IMR-90 (cell line): ENCODE data around the gene CPOX. TPM values are rescaled to one million over a fixed set of nuclear protein-coding genes. Genes with fewer than 3 reads are reported as not detected.

ENCODE experiments used
- ATAC-seq: fragments of 200-7000 bp; cut with Tn5 transposase; 2 replicates; pipeline ENCODE4 v1.9.1; 2020; ENCODE audit warnings: low read depth, mild to moderate bottlenecking, moderate library complexity
- BruUV-seq: library from RNA; stranded (reverse); fragments of 400-500 nt; replicated peaks from 2 replicates; lab custom pipeline; 2021; lab: Mats Ljungman, UMichigan
- CTCF ChIA-PET: fragments of 300-600 bp; formaldehyde crosslinking; extraction: SDS; loops from one replicate; lab custom pipeline; 2021; ENCODE audit warnings: antibody characterized with exemption; lab: Yijun Ruan, JAX
- POLR2A ChIA-PET: fragments of 300-600 bp; sonication (Branson Sonifier 250); formaldehyde crosslinking; loops from one replicate; lab custom pipeline; 2022; ENCODE audit warnings: antibody characterized with exemption; ENCODE audit not compliant: unreplicated experiment; lab: Charles Lee
- DNase-seq: peaks from one replicate; pipeline ENCODE4 v3.0.0; 2013
- H2AFZ ChIP-seq: replicated peaks from 2 replicates; pipeline ENCODE3; 2013; ENCODE audit warnings: low read length, mild to moderate bottlenecking; ENCODE audit not compliant: poor library complexity
- H2AK5ac ChIP-seq: 2 replicates; pipeline ENCODE4 v1.6.1; 2013; ENCODE audit warnings: low read depth, low read length, inconsistent platforms
- H2AK9ac ChIP-seq: replicated peaks from 2 replicates; pipeline ENCODE3; 2013; ENCODE audit warnings: mild to moderate bottlenecking, low read depth, low read length, moderate library complexity; ENCODE audit not compliant: poor library complexity
- H2BK120ac ChIP-seq: 2 replicates; pipeline ENCODE4 v1.6.1; 2013; ENCODE audit warnings: low read depth, low read length, inconsistent platforms
- H2BK15ac ChIP-seq: 3 replicates; pipeline ENCODE4 v1.6.1; 2013; ENCODE audit warnings: low read depth, low read length, inconsistent platforms
- H2BK20ac ChIP-seq: 2 replicates; pipeline ENCODE4 v1.6.1; 2013; ENCODE audit warnings: low read depth, mild to moderate bottlenecking, inconsistent platforms, low read length, moderate library complexity
- H2BK5ac ChIP-seq: 2 replicates; pipeline ENCODE4 v1.6.1; 2013; ENCODE audit warnings: mild to moderate bottlenecking, low read depth, low read length, inconsistent platforms; ENCODE audit not compliant: poor library complexity, severe bottlenecking
- H3K14ac ChIP-seq: replicated peaks from 2 replicates; pipeline ENCODE4 v1.6.1; 2013; ENCODE audit warnings: low read depth, low read length, inconsistent platforms
- H3K18ac ChIP-seq: 2 replicates; pipeline ENCODE4 v1.6.1; 2013; ENCODE audit warnings: low read depth, low read length, control low read depth
- H3K23ac ChIP-seq: 2 replicates; pipeline ENCODE4 v1.6.1; 2013; ENCODE audit warnings: low read depth, low read length, inconsistent platforms
- H3K27ac ChIP-seq: 2 replicates; pipeline ENCODE4 v1.5.1; 2013; ENCODE audit warnings: mild to moderate bottlenecking, control low read depth, low read length; ENCODE audit not compliant: insufficient read depth
- H3K27me3 ChIP-seq: 2 replicates; pipeline ENCODE4 v1.6.1; 2013; ENCODE audit warnings: low read length; ENCODE audit not compliant: control insufficient read depth, insufficient read depth
- H3K36me3 ChIP-seq: 2 replicates; pipeline ENCODE4 v1.6.1; 2013; ENCODE audit warnings: low read length, mixed read lengths; ENCODE audit not compliant: control insufficient read depth, insufficient read depth
- H3K4ac ChIP-seq: 2 replicates; pipeline ENCODE4 v1.6.1; 2013; ENCODE audit warnings: low read depth, low read length, inconsistent platforms
- H3K4me1 ChIP-seq: 2 replicates; pipeline ENCODE4 v1.6.1; 2013; ENCODE audit warnings: low read length, mixed read lengths; ENCODE audit not compliant: control insufficient read depth, insufficient read depth
- H3K4me2 ChIP-seq: 2 replicates; pipeline ENCODE4 v1.6.1; 2013; ENCODE audit warnings: low read depth, mild to moderate bottlenecking, control low read depth, low read length, moderate library complexity
- H3K4me3 ChIP-seq: 2 replicates; pipeline ENCODE4 v1.5.1; 2013; ENCODE audit warnings: low read depth, mild to moderate bottlenecking, control low read depth, low read length, moderate library complexity; ENCODE audit not compliant: insufficient read depth
- H3K56ac ChIP-seq: 2 replicates; pipeline ENCODE4 v1.6.1; 2013; ENCODE audit warnings: low read length, inconsistent platforms; ENCODE audit not compliant: insufficient read depth; ENCODE audit errors: extremely low read depth
- H3K79me1 ChIP-seq, 2 experiments: 2 replicates each; pipeline ENCODE4 v1.6.1; 2013; ENCODE audit warnings: low read length in 2 of 2, inconsistent platforms in 1 of 2, low read depth in 1 of 2
- H3K9ac ChIP-seq: 2 replicates; pipeline ENCODE4 v1.6.1; 2013; ENCODE audit warnings: low read depth, low read length, control low read depth
- H3K9me1 ChIP-seq: 2 replicates; pipeline ENCODE4 v1.6.1; 2013; ENCODE audit warnings: low read length, inconsistent platforms; ENCODE audit not compliant: insufficient read depth
- H3K9me3 ChIP-seq: 2 replicates; pipeline ENCODE4 v1.6.1; 2013; ENCODE audit warnings: low read length; ENCODE audit not compliant: control insufficient read depth, insufficient read depth
- H4K20me1 ChIP-seq: 2 replicates; pipeline ENCODE4 v1.6.1; 2013; ENCODE audit warnings: low read length, inconsistent platforms; ENCODE audit not compliant: insufficient read depth
- H4K5ac ChIP-seq: 2 replicates; pipeline ENCODE4 v1.6.1; 2013; ENCODE audit warnings: mild to moderate bottlenecking, low read depth, low read length, control low read depth
- H4K8ac ChIP-seq, 2 experiments: 2 replicates each; pipeline ENCODE4 v1.6.1; 2013; ENCODE audit warnings: low read depth in 2 of 2, low read length in 2 of 2, control low read depth in 1 of 2, inconsistent platforms in 1 of 2
- H4K91ac ChIP-seq: 2 replicates; pipeline ENCODE4 v1.6.1; 2013; ENCODE audit warnings: low read depth, low read length, inconsistent platforms; ENCODE audit not compliant: insufficient read depth
- CTCF ChIP-seq: conservative IDR thresholded peaks from 2 replicates; pipeline ENCODE4 v1.5.1; 2012; ENCODE audit warnings: mild to moderate bottlenecking, low read depth, low read length, improper control_type of control experiment
- POLR2A ChIP-seq: IDR thresholded peaks from 2 replicates; pipeline ENCODE4 v1.6.1; 2012; ENCODE audit warnings: mild to moderate bottlenecking, low read depth, low read length
- dilution Hi-C: fragments of 300-500 bp; cut with HindIII; formaldehyde crosslinking; loops from one replicate; pipeline ENCODE4 v1.14.3; 2018; ENCODE audit warnings: low sequenced_read_pairs; ENCODE audit not compliant: unreplicated experiment
- in situ Hi-C: fragments of 300-500 bp; cut with MboI; formaldehyde crosslinking; loops from 3 replicates; pipeline ENCODE4 v1.14.3; 2019; ENCODE audit warnings: low sequenced_read_pairs, inconsistent platforms, mixed read lengths
- intact Hi-C: fragments of 100-400 bp; cut with micrococcal nuclease; formaldehyde crosslinking; loops from 2 replicates; pipeline ENCODE4 v1.10.0; 2022
- polyA plus RNA-seq, 3 experiments: library from polyadenylated mRNA; depleted of rRNA; stranded (reverse); fragments of >200 nt; gene quantifications; 2 replicates each; pipeline ENCODE4 v1.2.3, GENCODE V29; 2012; ENCODE audit warnings: low replicate concordance in 1 of 3
- total RNA-seq: library from RNA; depleted of rRNA; stranded (reverse); fragments of >200 nt; gene quantifications from 2 replicates; pipeline ENCODE4 v1.2.3, GENCODE V29; 2012

The CPOX gene
- total and polyA plus RNA-seq, 2 of the 4 experiments (the other 2 are of a cell fraction): 14.5 to 19.4 TPM

GRCh38 chr3:98588065-98588464 is 5.3 kb downstream of the CPOX start:
- Histone ChIP-seq H3K9ac (no peak overlapping the region), H2BK5ac (no peak overlapping the region), H3K4me2 (no peak overlapping the region), H3K36me3 (peaks cover 20% of the 10 kb centered on the region), H4K8ac (no peak overlapping the region), H4K20me1 (no peaks in the 10 kb centered on the region), H3K79me1 (peaks cover 17 to 29% of the 10 kb centered on the region in 2 experiments), H2AK5ac (no peak overlapping the region), H3K27ac (no peak overlapping the region), H3K27me3 (no peaks in the 10 kb centered on the region), H3K14ac (no peak overlapping the region), H2AK9ac (no peak overlapping the region), H3K23ac (no peak overlapping the region), H3K4me1 (no peaks in the 10 kb centered on the region; the same call in 1 of the 2 replicates), H3K9me3 (no peaks in the 10 kb centered on the region), H3K18ac (no peak overlapping the region), H2BK15ac (no peak overlapping the region), H3K56ac (no peak overlapping the region), H3K4ac (no peak overlapping the region), H3K4me3 (no peak overlapping the region), H2BK20ac (no peak overlapping the region), H2AFZ (no peak overlapping the region), H4K5ac (no peak overlapping the region), H3K9me1 (0 out of 2 replicates have a peak, but pooled peaks cover 2% of the 10 kb centered on the region), H4K91ac (no peak overlapping the region), H2BK120ac (no peak overlapping the region)
- no peak for TF ChIP-seq POLR2A
- TF ChIP-seq CTCF: peak; percentile 31
- ATAC-seq: peak; percentile 79
- BruUV-seq: no TSS peak
- POLR2A ChIA-PET: no interaction called here
- dilution Hi-C loops (no loop called here), intact Hi-C loops (loop anchor here (5.0 kb wide), 2 partner anchors 66 to 551 kb away; partner anchors contain the start of genes CLDND1 and GABRR3), in situ Hi-C loops (loop anchor here (25.0 kb wide), 1 partner anchor 776 kb away; the partner anchor contains the start of gene CRYBG3)
- CTCF ChIA-PET: interaction anchor here (1.2 kb wide), 1 partner anchor 9 kb away, joined by 3 read pairs; no protein-coding TSS in a partner anchor
- peak; percentile 29 for DNase-seq
